ENCODE measurements around the gene GAS6.
"Not testable (repeated sequence)": the region's sequence is repeated elsewhere in the genome, so short reads cannot be mapped to it uniquely, and the experiment has no call there.

The GAS6 gene

DNA sequence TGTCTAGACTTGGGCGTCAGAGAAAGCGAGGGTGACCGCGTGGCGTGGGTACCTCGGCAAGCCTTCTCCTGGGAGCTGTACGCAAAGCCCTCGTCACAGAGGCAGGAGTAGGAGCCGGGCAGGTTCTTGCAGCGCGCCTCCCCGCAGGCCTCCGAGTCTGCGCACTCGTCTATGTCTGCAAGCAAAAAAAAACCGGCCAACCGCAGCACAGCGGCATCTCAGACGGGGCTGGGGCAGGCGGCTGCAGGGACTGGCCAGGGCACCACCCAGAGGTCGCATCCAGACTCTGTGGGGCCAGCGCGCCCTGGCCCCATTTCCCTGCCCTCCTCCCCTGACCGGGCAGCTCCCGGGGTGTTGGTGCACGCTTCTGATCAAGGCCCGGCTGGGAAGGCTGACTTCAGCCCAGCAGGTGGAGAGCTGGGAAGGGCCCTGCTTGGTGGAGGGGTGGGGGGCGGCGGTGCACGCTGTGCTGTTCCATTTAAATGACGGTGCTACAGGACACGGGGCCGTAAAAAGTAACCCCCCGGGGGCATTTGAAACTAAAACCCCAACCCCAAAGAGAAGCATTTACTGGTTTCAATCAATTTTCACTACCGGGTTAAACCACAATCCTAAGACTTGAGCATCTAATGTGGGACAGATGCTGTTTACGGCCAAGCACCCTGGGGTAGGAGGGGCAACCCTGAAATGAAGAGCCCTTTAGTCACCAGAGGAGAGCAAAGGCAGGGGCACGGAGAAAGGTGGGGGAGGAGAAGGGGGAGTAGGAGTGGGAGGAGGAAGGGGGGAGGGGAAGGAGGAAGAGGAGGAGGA, 28.2 kb downstream of the GAS6 start:
- DNase-seq, result peak; percentile 87

DNA sequence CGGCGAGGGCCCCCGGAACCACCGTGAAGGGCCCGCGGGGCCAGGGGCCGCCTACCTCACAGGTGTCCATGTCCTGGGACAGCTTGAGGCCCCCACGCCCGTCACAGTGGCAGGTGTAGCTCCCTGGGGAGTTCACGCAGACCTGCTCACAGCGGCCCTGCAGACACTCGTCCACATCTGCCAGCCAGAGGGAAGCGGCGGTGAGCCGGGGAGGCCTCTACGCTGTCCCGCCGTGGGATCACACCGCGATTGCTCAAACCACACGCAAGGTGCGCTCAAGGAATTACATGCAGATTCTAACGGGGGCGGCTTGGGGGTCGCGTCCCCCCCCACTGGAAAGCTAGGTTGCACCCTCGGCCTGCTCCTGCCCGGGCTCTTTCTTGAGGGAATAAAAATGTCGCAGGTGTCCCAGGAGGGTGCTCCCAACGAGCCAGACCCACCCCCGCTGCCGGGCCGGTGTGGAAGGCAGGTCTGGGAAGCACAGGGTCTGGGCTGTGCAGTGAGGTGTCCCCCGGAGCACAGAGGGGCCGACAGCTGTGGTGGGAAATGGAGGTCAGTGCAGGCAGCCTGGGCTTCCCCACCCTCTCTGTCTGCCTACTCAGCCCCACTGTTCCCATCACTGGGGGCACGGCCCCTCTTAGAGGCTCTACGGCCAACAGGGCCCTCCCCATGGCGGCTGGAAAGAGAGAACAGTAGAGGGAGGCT, 29.2 kb downstream of the GAS6 start:
- DNase-seq, result no peak

DNA sequence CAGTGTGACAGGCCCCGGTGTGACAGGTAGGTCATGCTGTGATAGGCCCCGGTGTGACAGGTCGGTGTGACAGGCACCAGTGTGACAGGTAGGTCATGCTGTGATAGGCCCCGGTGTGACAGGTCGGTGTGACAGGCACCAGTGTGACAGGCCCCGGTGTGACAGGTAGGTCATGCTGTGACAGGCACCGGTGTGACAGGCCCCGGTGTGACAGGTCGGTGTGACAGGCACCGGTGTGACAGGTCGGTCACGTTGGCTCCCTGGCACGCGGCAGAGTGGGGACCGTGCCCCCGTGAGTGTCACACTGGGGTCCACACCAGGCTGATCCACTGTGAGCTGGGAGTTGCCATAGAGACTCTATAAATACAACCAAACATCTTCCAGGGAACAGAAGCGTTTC, 29.9 kb downstream of the GAS6 start:
- DNase-seq, result not testable (repeated sequence)

DNA sequence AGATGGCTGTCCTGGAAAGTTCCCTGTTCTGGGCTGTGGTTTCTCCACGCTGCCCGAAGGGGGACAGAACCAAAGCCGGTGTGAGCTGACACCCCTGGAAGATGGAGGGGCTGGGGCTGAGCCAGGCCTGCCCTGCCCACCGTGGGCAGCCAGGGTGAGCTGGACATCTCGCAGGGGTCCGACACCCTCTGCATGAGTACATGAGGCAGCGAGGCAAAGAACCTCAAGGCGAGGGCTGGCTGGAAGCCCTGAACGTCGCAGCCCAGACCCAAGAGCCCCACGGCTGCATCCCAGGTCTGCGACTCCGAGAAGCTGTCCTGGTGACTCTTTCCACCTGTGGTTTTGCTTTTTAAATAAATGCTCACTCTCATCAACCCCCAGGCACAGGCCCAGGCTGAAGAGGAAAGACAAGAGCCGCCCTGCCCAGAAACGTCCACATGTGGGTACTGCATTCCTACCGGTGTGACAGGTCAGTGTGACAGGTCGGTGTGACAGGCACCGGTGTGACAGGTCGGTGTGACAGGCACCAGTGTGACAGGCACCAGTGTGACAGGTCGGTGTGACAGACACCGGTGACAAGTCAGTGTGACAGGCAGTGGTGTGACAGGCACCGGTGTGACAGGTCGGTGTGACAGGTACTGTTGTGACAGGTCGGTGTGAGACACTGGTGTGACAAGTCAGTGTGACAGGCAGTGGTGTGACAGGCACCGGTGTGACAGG, 30.6 kb downstream of the GAS6 start:
- no peak for DNase-seq

DNA sequence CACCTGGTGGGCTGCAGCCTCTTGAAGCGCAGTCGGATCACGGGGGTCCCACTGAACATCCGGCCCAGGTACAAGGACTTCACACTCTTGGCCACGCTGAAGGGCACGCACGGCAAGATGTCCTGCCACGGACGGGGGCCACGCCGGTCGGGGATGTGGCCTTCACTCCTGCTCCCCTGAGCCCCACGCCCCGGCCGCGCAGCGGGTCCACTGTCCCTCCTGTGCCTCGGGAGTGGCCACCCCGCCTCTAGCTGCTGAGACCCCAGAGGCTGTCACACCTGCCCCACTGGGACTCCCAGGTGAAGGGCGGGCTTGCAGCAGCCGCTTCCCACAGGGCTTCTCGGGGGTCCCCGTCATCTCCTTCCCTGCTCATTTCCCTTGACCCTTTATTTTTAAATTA, 31.2 kb downstream of the GAS6 start:
- no peak for DNase-seq

DNA sequence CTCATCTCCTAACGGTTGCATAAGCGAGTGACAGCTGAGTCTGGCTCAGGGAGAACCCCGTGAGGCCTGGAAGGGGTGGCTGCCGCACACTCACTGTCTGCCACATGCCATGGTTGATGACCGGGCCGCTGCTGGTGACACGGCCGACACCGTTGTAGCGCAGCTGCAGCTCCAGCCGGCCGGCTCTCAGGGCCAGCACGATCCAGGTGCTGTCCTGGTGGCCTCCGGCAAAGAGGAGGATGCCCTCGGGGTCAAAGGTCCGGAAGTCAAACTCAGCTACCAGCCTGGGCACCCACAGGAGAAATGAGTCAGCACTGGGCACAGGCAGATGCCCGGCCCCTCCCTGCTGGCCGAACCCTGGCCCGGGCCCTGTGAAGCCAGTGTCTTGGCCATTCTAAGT, 31.7 kb downstream of the GAS6 start:
- no peak for DNase-seq

DNA sequence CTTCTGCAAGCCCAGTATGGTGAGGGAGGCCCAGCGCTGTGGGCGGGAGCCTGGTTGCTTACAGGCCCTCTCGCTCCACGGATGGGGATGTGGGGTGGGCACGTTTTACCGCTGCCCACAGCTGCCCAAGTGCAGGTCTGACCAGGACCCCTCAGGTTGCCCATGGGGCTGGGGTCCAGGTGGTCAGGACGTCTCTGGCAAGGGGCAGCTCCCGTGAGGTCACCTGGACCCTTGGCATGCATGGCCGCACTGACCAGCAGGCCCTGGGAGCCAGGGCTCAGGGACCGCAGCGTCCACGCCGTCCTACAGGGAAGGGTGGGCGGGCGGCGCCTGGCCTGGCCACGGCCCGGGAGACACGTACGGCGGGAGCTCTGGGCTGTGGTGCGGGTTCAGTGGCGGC, 32.8 kb downstream of the GAS6 start:
- no peak for DNase-seq

DNA sequence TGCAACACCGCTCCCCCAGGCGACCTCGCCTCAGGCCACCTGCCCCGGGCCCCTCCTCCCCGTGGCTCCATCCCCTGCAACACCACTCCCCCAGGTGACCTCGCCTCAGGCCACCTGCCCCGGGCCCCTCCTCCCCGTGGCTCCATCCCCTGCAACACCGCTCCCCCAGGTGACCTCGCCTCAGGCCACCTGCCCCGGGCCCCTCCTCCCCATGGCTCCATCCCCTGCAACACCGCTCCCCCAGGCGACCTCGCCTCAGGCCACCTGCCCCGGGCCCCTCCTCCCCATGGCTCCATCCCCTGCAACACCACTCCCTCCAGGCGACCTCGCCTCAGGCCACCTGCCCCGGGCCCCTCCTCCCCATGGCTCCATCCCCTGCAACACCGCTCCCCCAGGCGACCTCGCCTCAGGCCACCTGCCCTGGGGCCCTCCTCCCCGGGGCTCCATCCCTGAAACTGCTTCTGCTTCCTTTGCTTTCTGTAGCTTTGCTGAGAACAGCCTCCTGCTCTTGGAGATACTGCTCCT, 33.4 kb downstream of the GAS6 start:
- DNase-seq, result not testable (repeated sequence)

DNA sequence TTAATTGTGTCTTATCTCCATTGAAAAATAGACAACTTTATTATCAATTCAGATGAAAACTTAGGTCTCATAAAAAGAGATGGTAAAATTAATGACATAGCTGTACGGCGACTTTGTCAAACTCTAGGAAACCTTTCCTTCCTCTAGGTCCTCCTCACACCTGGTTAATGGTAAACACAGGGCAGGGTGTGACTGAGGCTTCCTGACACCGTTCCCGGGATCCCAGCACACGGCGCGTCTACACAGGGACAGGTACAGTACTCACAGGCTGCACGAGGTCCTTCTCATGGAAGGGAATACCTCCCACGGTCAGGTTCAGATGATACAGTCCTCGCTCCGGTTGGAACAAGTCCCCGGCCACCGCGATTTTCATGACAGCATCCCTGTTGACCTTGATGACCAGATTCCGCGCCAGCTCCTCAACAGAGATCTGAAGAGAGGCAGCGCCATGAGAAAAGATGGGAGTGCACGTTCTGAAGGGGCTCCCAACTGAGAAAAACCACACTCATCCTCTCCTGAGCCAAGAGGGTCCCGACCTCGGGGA, 35.5 kb downstream of the GAS6 start:
- DNase-seq, result no peak

DNA sequence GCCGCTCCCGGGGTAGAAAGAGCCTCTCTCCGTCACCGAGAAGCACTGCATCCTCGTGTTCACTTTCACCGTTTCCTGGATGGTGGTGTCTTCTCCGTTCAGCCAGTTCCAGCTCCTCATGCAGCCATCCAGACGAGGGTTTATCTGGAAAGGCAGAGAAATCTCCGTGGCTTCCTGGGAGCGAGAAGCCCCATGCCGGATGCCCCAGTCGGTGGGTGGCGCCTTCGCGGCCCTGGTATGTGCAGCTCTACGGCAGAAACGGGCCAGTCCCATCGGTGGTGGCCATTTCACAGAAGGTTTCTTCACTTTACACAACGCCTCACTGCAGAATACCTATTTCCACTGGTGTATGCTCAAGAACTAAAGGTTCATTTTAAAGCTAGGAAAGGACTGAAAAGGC, 36.9 kb downstream of the GAS6 start:
- DNase-seq, result no peak

DNA sequence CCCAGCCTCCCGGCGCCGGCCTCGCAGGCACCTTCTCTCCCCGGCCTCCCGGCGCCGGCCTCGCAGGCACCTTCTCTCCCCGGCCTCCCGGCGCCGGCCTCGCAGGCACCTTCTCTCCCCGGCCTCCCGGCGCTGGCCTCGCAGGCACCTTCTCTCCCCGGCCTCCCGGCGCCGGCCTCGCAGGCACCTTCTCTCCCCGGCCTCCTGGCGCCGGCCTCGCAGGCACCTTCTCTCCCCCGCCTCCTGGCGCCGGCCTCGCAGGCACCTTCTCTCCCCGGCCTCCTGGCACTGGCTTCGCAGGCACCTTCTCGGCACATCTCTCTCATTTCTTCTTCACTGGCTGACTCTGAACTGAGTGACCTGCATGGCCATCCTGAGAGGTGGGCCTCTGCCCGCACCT, 37.4 kb downstream of the GAS6 start:
- DNase-seq, result not testable (repeated sequence)

DNA sequence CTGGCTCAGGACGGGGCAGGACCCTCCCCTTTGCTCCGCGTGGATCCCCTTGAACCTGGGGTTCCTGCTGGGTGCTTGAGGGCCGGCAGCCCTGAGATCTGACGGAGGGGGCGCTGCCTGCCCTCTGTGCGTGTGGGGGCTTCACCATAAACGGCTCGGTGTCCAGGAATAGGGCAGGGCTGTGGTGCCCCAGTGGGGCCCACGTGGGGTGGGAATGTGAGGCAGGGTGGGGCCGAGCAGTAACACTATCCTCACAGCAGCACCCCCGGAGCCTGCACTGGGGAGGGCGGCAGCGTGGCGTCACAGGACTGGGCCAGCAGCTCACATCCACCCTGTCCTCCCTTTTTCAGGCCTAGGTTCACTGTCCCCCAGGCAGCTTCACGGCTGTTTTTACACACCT, 38.0 kb downstream of the GAS6 start:
- DNase-seq, result no peak

DNA sequence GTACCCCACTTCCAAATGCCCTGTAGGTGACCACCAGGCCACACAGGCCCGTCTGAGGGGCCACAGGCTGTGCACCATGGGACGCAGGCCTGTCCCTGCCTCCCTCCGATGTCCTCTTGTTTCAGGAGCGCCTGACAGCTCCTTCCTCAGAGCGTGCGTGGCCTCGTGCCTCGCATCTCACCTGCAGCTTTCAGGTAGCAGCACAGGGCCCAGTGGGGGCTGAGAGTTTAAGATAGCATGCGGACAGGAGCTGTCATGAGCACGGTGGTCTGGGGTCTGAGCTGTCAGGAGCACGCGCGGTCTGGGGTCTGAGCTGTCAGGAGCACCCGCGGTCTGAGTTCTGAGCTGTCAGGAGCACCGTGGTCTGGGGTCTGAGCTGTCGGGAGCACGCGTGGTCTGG, 40.1 kb downstream of the GAS6 start:
- no peak for DNase-seq

DNA sequence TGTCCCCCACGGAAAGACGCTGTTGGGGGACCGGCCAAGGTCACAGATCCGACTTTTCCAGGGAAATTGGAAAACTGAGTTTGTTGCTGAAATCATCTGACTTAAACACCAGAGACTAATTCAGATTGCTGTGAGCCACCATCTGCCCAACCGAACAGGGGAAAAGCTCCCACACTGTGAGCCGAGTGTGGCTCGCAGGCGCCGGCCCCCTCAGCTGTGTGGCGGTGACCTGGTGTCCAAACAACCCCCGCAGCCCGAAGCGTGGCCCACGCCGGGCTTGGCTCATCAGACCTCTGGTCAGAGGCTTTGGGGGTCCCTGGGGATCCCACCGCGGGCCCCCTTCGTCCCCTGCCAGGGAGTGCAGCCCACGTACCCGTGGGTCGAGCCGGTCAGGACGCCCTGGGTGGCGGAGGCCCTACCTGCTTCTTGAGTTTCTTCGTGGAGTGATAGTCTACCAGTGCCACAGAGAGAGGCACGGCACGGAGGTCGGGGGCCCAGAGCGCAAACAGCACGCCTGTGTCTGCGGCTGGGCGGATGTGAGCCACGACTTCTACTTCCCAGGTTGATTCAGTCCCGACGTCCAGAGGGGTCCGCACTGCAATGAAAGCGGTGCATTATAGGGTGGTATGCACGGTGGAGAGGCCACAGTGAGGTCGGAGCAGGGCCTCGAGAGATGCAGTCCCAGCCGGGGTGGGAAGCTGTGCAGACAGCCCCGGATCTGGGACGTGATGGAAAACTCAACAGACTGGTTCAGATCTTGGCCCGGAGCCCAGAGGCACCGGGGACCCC, 40.7 kb downstream of the GAS6 start:
- DNase-seq, result no peak

DNA sequence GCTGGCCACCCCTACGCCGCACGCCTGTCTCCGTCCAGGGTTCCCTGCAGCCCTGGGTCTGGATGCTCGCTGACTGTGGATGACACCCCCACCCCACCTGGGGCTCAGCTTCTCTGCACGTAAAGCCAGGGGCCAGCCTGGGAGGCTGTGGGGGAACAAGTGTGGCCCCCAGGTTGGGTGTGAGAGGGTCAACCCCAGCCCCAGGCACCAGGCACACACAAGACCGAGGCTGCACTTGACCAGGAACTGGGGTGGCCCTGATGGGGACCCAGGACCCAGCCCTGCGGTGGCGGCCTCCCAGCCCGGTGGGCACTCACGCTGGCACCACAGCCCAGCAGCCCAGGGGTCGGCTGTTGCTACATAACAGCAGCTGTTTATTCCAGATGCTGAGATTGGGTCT, 41.6 kb downstream of the GAS6 start:
- no peak for DNase-seq

DNA sequence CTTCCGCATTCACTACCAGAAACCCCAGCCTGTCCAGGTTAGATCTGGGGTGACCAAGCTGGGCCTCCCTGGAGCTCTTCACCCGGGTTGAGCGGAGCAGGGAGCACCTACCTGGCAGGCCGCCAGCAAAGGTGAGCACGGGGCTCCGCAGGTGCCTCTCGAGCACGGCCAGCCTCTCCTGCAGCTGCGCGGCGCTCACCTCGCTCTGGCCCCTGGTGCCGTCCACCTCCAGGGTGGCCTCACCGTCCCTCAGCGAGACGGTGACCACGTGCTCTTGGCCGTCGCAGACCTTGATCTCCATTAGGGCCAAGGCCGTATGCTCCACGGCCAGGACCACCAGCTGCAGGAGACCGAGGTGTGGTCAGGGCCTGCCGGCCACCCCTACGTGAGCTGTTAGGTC, 42.0 kb downstream of the GAS6 start:
- DNase-seq, result no peak

DNA sequence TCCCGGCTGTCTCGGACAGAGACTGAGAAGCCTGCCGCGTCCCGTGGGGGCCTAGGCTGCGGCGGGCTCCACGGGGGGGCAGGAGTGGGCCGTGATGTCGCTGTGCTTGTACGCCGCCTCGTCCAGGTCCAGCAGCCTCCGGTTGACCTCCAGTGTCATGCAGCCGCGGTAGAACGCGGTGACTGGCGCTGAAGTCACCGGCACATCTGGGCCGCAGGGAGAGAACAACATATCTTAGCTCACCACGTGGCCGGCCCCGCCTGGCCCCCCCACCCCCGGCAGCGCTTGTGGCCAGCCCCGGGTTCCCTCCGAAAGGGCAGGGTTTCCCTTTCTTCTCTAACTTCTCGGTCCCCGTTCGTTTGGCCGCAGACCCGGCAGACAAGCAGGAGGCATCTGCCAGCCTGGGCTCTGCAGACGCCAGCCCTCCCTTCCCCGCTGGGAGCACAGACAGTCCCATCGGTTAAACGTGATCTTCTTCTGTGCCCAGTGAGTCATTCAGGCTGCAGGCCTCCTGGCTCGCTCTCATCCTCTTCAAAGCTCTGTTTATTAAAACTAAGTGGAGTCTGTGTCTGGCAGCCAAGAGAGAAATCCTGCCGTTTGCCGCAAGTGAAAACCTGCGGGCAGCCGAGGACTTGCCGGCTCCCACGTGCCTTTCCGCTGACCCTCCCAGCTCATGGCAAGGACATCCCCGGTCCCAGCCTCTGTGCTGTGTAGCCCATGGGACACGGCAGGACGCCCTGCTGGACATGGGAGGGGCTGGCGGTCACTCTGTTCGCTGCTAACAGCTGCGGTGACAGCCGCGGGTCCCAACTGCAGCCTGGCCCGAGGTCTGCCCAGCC, 42.8 kb downstream of the GAS6 start:
- DNase-seq, result peak; percentile 25 to 65

DNA sequence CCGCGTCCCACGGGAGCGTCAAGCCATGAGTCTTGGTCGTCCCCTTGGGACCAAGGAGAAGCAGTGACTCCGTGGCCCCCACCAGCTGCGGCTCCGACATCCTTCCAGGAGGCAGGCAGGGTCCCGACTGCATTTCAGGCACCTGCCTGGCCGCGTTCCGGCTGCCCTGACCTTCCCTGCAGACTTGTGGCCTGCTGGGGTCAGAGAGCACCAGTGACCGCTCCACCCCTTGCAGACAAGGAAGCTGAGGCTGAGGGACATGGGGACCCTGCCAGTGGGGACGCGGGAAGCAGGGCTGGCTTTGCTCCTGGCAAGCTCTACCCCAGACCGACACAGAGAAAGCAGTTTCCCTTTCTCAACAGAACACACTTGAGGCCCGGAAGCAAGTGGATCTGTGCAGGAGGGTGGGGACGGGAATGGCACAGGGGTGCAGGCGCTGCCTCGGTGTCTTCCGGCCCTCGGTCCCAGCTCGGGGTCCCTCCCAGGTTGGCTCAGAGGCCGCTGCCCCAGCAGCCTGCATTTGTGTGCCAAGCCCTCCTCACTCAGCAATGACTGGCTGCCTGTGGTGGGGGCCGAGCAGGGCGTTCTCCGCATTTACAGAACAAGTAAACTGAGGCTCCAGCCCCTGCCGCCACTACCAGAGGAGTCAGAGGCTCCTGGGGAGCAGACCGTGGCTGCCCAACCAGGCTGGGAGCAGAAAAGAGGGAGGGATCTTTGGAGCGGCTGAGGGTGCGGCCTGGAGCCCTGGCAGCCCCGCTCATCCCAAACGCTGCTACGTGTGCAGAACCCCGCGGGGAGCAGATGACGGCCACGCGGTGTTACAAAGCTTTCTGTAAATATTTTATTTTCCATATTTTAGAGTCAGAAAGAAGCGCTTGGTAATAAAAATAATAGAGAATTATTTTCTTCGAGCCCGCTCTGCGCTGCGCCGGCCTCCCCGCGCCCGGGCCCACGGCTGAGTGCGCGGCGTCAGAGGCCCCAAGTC, 43.9 kb downstream of the GAS6 start:
- no peak for DNase-seq

DNA sequence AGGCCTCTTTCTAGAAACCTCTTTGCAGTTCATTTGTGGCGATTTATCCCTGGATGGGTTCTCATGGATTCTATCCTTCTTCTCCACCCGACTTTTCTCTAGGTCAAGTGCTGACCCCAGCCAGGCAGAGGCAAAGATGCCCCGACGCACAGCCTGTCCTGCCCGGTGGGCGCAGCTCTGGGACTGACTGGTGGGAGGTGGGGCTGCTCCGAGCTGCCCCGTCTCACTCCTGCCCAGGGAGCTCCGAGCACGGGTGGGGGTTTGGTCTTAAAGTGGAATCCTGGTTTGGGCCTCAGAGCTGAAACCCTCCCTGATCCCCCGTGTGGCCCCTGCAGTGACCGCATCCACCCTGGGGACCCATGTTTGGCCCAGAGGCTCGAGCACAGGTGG, 44.5 kb downstream of the GAS6 start:
- no peak for DNase-seq

DNA sequence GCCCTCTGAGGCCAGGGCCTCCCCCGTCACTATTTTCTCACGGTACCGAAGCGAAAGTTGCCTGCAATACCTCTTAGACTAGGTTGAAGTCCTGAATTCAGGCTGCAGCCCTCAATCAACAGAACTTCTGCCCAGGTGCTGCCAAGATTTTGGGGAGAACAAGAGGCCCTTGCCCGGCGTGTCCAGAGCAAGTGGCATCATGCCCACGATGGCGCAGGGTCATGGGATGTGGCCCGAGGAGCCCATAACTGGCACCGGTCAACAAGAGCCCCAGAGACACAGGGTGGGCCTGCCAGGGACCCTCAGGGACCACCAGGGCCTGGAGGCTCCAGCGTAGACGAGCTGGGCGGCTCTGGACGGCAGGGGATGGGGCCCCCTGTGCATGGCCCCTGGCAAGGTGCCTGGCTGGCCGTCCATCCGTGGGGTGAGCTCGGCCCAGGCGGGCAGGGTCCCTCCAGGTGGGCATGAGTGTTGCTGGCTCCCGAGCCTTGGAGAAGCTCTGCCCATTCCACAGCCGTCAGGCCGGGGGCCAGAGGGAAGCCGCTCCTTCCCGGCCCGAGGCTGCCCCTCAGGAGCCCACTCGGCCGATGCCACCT, 45.1 kb downstream of the GAS6 start:
- no peak for DNase-seq

Data from NCI-H524 (cell line).